HepG2 (cell line): ENCODE data around the gene TRMT1L. TPM values are rescaled to one million over a fixed set of nuclear protein-coding genes. Genes with fewer than 3 reads are reported as not detected.

Experiments used
- HDAC6 ChIP-seq: fragments of 200-600 bp; sonication (generic); IDR thresholded peaks from 2 replicates; pipeline ENCODE4 v1.7.0; 2017; ENCODE audit warnings: mild to moderate bottlenecking, antibody characterized with exemption, low read length, low read depth
- KMT2A ChIP-seq: sonication (generic); formaldehyde crosslinking; IDR thresholded peaks from 2 replicates; pipeline ENCODE4 v1.4.0; 2020; ENCODE audit warnings: missing genetic modification reagents
- MLLT10 ChIP-seq: sonication (generic); formaldehyde crosslinking; IDR thresholded peaks from 2 replicates; pipeline ENCODE4 v1.4.0; 2020; ENCODE audit warnings: missing genetic modification reagents
- NKX3-1 ChIP-seq: sonication (generic); formaldehyde crosslinking; IDR thresholded peaks from 2 replicates; pipeline ENCODE4 v1.5.0; 2020; ENCODE audit warnings: missing genetic modification reagents
- NR2F1 ChIP-seq, 2 experiments: fragments of 450-650 bp in 1 of 2; formaldehyde crosslinking in 1 of 2; IDR thresholded peaks; 2 replicates each; pipeline versions ENCODE4 v1.5.0 to v1.6.1; 2016 to 2020; ENCODE audit warnings: mild to moderate bottlenecking in 1 of 2, missing compliant biosample characterization in 1 of 2, missing genetic modification reagents in 1 of 2, moderate library complexity in 1 of 2
- PLRG1 ChIP-seq: fragments of 450-650 bp; conservative IDR thresholded peaks from 2 replicates; pipeline ENCODE4 v1.6.1; 2016
- POLR2AphosphoS5 ChIP-seq: IDR thresholded peaks from 2 replicates; pipeline ENCODE4 v1.6.1; 2012; ENCODE audit warnings: low read depth, low read length
- ZBTB20 ChIP-seq: sonication (generic); formaldehyde crosslinking; IDR thresholded peaks from 2 replicates; pipeline ENCODE4 v1.8.1; 2023; ENCODE audit warnings: missing genetic modification reagents, low read depth, mild to moderate bottlenecking, borderline replicate concordance
- ZNF207 ChIP-seq: fragments of 450-650 bp; IDR thresholded peaks from 2 replicates; pipeline ENCODE4 v1.6.1; 2016; ENCODE audit warnings: antibody characterized with exemption, borderline replicate concordance
- ZNF234 ChIP-seq: sonication (generic); formaldehyde crosslinking; conservative IDR thresholded peaks from 2 replicates; pipeline ENCODE4 v1.5.1; 2020; ENCODE audit warnings: mild to moderate bottlenecking, missing genetic modification reagents
- ZNF350 ChIP-seq: sonication (generic); formaldehyde crosslinking; IDR thresholded peaks from 2 replicates; pipeline ENCODE4 v1.4.0; 2020; ENCODE audit warnings: mild to moderate bottlenecking, low read depth, missing genetic modification reagents, borderline replicate concordance
- ZNF558 ChIP-seq: sonication (generic); formaldehyde crosslinking; IDR thresholded peaks from 2 replicates; pipeline ENCODE4 v1.9.0; 2022; ENCODE audit warnings: mild to moderate bottlenecking, missing genetic modification reagents, borderline replicate concordance
- ZNF660 ChIP-seq: sonication (generic); formaldehyde crosslinking; IDR thresholded peaks from 2 replicates; pipeline ENCODE4 v1.5.1; 2020; ENCODE audit warnings: mild to moderate bottlenecking, low read depth, missing genetic modification reagents, borderline replicate concordance
- ZNF672 ChIP-seq: sonication (generic); formaldehyde crosslinking; IDR thresholded peaks from 2 replicates; pipeline ENCODE4 v1.8.1; 2022; ENCODE audit warnings: missing genetic modification reagents
- ZNF770 ChIP-seq: sonication (generic); formaldehyde crosslinking; IDR thresholded peaks from 2 replicates; pipeline ENCODE4 v1.5.0; 2020; ENCODE audit warnings: mild to moderate bottlenecking, missing genetic modification reagents
- ZNF841 ChIP-seq: sonication (generic); formaldehyde crosslinking; IDR thresholded peaks from 2 replicates; pipeline ENCODE4 v1.8.1; 2023; ENCODE audit warnings: missing genetic modification reagents, borderline replicate concordance
- ZNF850 ChIP-seq: sonication (generic); formaldehyde crosslinking; conservative IDR thresholded peaks from 2 replicates; pipeline ENCODE4 v1.9.0; 2021; ENCODE audit warnings: mild to moderate bottlenecking, missing genetic modification reagents
- polyA plus RNA-seq, 8 experiments: library from polyadenylated mRNA; depleted of rRNA in 3 of 8; stranded (reverse) in 7 of 8; unstranded in 1 of 8; fragments of >200 nt; fragmentation: Illumina TruSeq in 4 of 8; extraction: Trizol in 4 of 8; gene quantifications; 2 replicates each; pipeline versions ENCODE4 v1.2.1 to v1.2.3, GENCODE V29; 2011 to 2016; ENCODE audit warnings: low read depth in 4 of 8, missing spikeins in 1 of 8, mixed read lengths in 1 of 8; ENCODE audit not compliant: insufficient read depth in 1 of 8
- total RNA-seq, 5 experiments: library from RNA; depleted of rRNA; stranded (reverse); fragments of >200 nt; fragmentation: Illumina TruSeq; extraction: Trizol; gene quantifications; 2 replicates each; pipeline ENCODE4 v1.2.3, GENCODE V29; 2016; ENCODE audit warnings: low read depth in 1 of 5
- TF ChIP-seq, protein P1 (sequence below): sonication (generic); formaldehyde crosslinking; IDR thresholded peaks from 2 replicates; pipeline ENCODE4 v1.4.0; 2020; ENCODE audit warnings: missing genetic modification reagents
- TF ChIP-seq, protein P2 (sequence below): sonication (generic); formaldehyde crosslinking; IDR thresholded peaks from 2 replicates; pipeline ENCODE4 v1.4.0; 2020; ENCODE audit warnings: missing genetic modification reagents
- TF ChIP-seq, protein P3 (sequence below): sonication (generic); formaldehyde crosslinking; IDR thresholded peaks from 2 replicates; pipeline ENCODE4 v1.5.0; 2020; ENCODE audit warnings: missing genetic modification reagents

The TRMT1L gene
- total and polyA plus RNA-seq, 2 of the 13 experiments (the other 11 are each of a cell fraction or from before 2014, with no cell fraction given), result 17.9 to 19.2 TPM

GRCh38 chr1:185156854-185157598 lies at the start of gene TRMT1L, which contains the start of gene SWT1 (continued):
- TF ChIP-seq, protein P1, sequence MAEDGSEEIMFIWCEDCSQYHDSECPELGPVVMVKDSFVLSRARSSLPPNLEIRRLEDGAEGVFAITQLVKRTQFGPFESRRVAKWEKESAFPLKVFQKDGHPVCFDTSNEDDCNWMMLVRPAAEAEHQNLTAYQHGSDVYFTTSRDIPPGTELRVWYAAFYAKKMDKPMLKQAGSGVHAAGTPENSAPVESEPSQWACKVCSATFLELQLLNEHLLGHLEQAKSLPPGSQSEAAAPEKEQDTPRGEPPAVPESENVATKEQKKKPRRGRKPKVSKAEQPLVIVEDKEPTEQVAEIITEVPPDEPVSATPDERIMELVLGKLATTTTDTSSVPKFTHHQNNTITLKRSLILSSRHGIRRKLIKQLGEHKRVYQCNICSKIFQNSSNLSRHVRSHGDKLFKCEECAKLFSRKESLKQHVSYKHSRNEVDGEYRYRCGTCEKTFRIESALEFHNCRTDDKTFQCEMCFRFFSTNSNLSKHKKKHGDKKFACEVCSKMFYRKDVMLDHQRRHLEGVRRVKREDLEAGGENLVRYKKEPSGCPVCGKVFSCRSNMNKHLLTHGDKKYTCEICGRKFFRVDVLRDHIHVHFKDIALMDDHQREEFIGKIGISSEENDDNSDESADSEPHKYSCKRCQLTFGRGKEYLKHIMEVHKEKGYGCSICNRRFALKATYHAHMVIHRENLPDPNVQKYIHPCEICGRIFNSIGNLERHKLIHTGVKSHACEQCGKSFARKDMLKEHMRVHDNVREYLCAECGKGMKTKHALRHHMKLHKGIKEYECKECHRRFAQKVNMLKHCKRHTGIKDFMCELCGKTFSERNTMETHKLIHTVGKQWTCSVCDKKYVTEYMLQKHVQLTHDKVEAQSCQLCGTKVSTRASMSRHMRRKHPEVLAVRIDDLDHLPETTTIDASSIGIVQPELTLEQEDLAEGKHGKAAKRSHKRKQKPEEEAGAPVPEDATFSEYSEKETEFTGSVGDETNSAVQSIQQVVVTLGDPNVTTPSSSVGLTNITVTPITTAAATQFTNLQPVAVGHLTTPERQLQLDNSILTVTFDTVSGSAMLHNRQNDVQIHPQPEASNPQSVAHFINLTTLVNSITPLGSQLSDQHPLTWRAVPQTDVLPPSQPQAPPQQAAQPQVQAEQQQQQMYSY (CRISPR knock-in tag), result no peak; the same call in 1 of the 2 replicates
- TF ChIP-seq ZNF350 (CRISPR knock-in tag) (peak; percentile 76; the same call in 1 of the 2 replicates), HDAC6 (no peak), MLLT10 (CRISPR knock-in tag) (no peak), PLRG1 (no peak), POLR2AphosphoS5 (peak; percentile 94), ZNF841 (CRISPR knock-in tag) (no peak), ZNF558 (no peak), ZNF660 (CRISPR knock-in tag) (no peak), ZNF850 (CRISPR knock-in tag) (no peak), ZNF234 (0 out of 2 replicates have a peak, but pooled peaks have one; percentile 32), ZBTB20 (CRISPR knock-in tag) (no peak), KMT2A (no peak; the same call in 1 of the 2 replicates), ZNF770 (CRISPR knock-in tag) (no peak), ZNF207 (no peak), NR2F1 (CRISPR knock-in tag; IDR thresholded peaks at IDR 0.05) (no peak), ZNF672 (CRISPR knock-in tag) (no peak), NKX3-1 (CRISPR knock-in tag) (no peak; the same call in 1 of the 2 replicates)
- TF ChIP-seq, protein P2, sequence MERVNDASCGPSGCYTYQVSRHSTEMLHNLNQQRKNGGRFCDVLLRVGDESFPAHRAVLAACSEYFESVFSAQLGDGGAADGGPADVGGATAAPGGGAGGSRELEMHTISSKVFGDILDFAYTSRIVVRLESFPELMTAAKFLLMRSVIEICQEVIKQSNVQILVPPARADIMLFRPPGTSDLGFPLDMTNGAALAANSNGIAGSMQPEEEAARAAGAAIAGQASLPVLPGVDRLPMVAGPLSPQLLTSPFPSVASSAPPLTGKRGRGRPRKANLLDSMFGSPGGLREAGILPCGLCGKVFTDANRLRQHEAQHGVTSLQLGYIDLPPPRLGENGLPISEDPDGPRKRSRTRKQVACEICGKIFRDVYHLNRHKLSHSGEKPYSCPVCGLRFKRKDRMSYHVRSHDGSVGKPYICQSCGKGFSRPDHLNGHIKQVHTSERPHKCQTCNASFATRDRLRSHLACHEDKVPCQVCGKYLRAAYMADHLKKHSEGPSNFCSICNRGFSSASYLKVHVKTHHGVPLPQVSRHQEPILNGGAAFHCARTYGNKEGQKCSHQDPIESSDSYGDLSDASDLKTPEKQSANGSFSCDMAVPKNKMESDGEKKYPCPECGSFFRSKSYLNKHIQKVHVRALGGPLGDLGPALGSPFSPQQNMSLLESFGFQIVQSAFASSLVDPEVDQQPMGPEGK (CRISPR knock-in tag), result peak; percentile 78
- TF ChIP-seq, protein P3, sequence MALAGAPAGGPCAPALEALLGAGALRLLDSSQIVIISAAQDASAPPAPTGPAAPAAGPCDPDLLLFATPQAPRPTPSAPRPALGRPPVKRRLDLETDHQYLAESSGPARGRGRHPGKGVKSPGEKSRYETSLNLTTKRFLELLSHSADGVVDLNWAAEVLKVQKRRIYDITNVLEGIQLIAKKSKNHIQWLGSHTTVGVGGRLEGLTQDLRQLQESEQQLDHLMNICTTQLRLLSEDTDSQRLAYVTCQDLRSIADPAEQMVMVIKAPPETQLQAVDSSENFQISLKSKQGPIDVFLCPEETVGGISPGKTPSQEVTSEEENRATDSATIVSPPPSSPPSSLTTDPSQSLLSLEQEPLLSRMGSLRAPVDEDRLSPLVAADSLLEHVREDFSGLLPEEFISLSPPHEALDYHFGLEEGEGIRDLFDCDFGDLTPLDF (CRISPR knock-in tag), result no peak; the same call in 1 of the 2 replicates
